ENCODE data around the gene SMU1.
"Not testable (repeated sequence)": the region's sequence is repeated elsewhere in the genome, so short reads cannot be mapped to it uniquely, and the experiment has no call there.

DNA sequence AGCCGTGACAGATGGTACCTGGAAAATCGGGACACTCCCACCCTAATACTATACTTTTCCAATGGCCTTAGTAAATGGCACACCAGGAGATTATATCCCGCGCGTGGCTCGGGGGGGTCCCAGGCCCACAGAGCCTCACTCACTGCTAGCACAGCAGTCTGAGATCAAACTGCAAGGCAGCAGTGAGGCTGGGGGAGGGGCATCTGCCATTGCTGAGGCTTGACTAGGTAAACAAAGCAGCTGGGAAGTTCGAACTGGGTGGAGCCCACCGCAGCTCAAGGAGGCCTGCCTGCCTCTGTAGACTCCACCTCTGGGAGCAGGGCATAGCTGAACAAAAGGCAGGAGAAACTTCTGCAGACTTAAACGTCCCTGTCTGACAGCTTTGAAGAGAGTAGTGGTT, 9.2 kb upstream of the SMU1 start:
- not testable (repeated sequence) for TF ChIP-seq EZH2phosphoT487 (IDR thresholded peaks at IDR 0.05; ENCODE audit: borderline replicate concordance, low read depth, low read length)
- TF ChIP-seq, protein P1, sequence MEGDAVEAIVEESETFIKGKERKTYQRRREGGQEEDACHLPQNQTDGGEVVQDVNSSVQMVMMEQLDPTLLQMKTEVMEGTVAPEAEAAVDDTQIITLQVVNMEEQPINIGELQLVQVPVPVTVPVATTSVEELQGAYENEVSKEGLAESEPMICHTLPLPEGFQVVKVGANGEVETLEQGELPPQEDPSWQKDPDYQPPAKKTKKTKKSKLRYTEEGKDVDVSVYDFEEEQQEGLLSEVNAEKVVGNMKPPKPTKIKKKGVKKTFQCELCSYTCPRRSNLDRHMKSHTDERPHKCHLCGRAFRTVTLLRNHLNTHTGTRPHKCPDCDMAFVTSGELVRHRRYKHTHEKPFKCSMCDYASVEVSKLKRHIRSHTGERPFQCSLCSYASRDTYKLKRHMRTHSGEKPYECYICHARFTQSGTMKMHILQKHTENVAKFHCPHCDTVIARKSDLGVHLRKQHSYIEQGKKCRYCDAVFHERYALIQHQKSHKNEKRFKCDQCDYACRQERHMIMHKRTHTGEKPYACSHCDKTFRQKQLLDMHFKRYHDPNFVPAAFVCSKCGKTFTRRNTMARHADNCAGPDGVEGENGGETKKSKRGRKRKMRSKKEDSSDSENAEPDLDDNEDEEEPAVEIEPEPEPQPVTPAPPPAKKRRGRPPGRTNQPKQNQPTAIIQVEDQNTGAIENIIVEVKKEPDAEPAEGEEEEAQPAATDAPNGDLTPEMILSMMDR (conservative IDR thresholded peaks at IDR 0.05; ENCODE audit: low read length) = not testable (repeated sequence)

Measured in OCI-LY7 (cell line).